GM19099 (cell line): ENCODE measurements around the gene CLCA1.

Experiments
- POLR2A ChIP-seq: IDR thresholded peaks from 3 replicates; pipeline ENCODE4 v1.6.1; 2011; ENCODE audit warnings: low read depth; ENCODE audit not compliant: insufficient read length; ENCODE audit errors: extremely low read depth

CLCA1 gene

DNA sequence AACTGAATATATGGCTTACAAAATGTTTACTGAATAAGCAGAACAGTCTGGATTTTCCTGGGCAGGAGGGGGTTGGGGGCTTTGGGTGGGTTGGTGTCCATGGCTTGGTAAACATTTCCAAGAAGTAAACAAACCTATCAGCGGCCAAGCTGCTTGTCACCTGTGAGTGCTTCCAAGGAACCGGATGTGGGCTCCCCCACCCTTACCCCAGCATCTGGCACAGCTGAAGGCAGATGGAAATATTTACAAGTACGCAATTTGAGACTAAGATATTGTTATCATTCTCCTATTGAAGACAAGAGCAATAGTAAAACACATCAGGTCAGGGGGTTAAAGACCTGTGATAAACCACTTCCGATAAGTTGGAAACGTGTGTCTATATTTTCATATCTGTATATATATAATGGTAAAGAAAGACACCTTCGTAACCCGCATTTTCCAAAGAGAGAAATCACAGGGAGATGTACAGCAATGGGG is at the start of gene CLCA1:
Gene CLCA1, plus strand, starts transcription at position 427 of the 477 bp plus-strand sequence. Its CDS starts 45 bp downstream, at position 472.
- TF ChIP-seq POLR2A, result no peak

DNA sequence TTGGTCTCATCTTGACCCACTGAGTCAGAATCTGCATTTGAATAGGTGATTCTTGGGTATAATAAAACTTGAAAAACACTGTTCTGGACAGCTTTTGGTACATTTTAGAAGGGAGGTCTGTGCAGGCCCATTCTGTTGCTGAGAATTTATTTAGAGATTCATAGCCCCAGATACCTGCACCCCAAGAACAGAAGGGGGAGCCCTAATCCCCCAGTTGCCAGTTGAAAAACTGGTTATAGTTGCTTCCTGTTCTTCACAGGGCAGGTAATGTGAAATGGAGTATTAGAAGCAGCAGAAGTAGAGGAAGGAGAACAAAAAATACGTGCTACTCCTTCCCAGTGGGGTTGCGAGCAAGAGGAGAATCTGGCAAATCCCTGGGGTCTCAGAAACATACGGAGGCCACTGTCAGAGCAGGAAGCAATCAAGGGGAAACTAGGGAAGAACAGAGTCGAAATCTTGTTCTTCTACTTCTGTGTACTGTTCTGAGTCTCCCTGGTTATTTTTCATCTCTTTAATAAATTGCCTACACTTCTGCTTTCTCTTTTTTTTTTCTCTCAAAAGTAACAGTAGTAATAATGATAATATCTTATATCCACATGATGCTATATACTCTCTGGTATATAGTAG is 49.3 kb upstream of the CLCA1 start:
- TF ChIP-seq POLR2A, result no peak

GRCh38 chr1:86421601-86422280 is 47.0 kb upstream of the CLCA1 start:
- TF ChIP-seq POLR2A, result no peak

DNA sequence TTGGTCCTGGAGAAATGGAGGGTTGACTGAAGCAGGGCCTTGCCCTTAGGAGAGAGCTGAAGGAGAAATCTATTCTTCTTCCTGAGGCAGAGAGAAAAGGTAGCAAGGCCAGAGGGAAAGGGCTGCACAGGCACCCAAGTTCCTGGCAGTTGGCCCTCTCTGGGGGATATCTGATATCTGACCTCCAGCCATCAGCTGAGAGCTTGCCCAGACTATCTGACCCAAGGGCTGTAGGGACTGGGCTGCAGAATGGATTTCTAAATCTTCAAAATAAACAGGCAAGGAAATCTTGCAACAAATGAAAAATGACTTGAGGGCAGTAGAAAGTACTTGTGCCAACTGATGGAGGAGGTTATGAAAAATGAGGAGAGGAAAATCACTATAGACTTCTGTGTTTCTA is 45.3 kb upstream of the CLCA1 start:
- no peak for TF ChIP-seq POLR2A

GRCh38 chr1:86423873-86424272 is 44.9 kb upstream of the CLCA1 start, which contains the start of gene CLCA2:
Gene CLCA2 (plus strand): TSS chr1:86424171. CDS start chr1:86424248, 77 bp downstream.
- no peak for TF ChIP-seq POLR2A

- no peak for TF ChIP-seq POLR2A
Observed at GRCh38 chr1:86429122-86429725, 39.5 kb upstream of the CLCA1 start.

DNA sequence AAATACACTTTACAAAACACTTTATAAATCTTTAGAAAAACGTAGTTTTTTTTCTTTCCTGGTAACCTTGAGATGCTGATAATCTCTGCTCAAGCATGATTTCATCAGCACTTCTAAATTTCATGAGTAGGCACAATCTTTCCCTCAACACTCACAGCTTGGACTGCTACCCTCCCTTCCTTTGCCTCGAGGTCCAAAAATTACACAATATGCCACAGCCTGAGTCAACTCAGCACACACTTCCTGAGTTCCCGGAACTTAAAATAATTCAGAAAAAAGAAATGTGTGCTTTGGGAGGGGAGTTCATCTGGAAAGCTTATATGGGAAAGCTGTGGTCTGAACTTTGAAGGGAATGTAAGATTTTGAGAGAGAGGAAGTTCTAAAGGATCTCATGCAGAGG is 38.9 kb upstream of the CLCA1 start:
- TF ChIP-seq POLR2A, result no peak

- no peak for TF ChIP-seq POLR2A
Observed at GRCh38 chr1:86430376-86430775, 38.4 kb upstream of the CLCA1 start.

- TF ChIP-seq POLR2A, result no peak
Observed at GRCh38 chr1:86434059-86434458, 34.7 kb upstream of the CLCA1 start.

DNA sequence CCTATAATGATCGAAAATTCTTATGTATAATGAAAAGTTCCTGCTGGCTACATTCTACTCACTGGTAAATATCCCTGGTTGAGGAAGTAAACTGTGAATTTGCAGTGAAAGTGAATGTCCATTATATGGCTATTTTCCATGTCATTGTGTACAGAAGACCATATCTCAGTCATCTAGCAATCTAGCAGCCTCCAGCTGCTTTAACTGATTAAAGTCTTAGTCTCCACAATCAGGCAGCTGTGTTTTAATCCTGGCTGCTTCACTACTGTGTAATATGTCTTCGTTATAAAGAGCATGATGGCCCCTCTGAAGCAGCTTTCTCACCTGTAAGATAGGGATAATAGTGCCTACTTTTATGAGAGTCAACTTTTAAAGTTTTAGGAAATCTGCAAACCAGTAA is 33.4 kb upstream of the CLCA1 start:
- TF ChIP-seq POLR2A, result no peak

DNA sequence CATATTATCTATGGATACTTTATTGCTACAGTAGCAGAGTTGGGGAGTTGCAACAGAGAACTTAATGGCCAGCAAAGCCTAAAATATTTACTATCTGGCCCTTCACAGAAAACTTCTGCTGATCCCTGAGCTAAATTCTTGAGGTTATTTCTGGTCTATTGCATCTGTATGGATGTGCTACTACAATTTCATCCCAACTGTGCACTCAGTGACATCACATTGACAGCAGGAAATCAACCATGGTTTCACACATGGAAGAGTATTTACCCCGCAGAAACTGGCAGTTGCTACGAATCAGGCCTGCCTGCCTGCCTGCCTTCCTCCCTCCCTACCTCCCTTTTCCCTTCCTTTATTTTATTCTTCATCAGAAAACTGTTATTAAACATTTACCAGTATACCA is 32.7 kb upstream of the CLCA1 start:
- no peak for TF ChIP-seq POLR2A

GRCh38 chr1:86441581-86441980 is 27.1 kb upstream of the CLCA1 start:
- TF ChIP-seq POLR2A, result no peak

DNA sequence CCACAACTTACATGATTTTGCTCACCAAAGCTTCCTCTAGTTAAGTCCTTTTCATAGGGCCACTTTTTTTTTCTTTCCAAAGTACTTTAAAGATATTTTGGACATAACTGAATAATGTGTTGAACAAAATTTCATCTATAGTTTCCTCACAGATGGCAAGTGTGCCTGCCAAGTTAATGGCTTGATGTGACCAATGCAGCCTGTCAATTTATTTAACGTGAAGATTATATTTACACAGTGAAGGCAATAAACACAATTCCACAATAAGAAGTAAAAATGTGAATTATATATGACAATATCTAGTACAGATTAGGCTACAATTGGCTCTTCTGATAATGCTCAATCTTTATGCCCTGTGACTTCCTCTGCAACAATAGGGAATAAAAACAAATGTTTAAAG is 26.7 kb upstream of the CLCA1 start:
- no peak for TF ChIP-seq POLR2A

- TF ChIP-seq POLR2A, result no peak
Observed at GRCh38 chr1:86445919-86446318, 22.8 kb upstream of the CLCA1 start.

DNA sequence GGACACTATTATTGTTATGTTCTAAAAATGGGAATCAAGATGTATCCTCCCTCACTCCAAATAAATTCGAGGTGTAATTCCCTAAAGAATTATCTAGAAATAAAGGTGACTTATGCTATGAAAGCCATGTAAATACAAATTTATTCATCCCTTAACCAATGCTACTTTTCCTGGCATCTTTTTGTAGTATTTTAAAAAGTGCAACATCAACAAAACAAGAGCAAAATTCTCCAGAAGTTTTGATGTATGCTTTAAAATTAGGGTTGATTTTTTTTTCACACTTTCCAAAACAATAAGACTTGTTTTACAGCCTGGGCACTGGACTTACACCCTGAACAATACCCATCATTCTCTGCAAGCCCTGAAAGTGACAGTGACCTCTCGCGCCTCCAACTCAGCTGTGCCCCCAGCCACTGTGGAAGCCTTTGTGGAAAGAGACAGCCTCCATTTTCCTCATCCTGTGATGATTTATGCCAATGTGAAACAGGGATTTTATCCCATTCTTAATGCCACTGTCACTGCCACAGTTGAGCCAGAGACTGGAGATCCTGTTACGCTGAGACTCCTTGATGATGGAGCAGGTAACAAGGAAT is 21.4 kb upstream of the CLCA1 start:
- no peak for TF ChIP-seq POLR2A

DNA sequence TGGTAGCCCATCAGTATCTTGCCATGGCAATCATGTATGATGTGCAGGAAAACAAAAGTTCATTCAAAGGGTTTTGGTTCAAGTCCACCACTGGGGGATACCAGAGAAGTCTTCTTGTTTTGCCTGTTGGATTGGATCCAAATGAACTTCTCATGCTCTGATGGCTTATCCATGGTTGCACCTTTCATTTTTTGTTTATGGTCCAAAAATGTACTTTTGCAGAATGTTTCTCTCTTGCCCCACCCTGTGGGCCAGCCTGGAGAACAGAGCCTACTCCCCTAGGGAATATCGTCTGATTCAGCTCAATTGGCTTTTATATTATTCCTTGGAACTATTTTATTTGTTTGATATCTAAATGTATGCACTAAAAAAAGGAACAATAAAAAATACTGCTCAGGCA is 20.1 kb upstream of the CLCA1 start:
- no peak for TF ChIP-seq POLR2A
